ENCODE measurements around the gene HEPN1. TPM values are rescaled to one million over a fixed set of nuclear protein-coding genes. Genes with fewer than 3 reads are reported as not detected.

HEPN1 gene
- total RNA-seq, 1 experiment from 2014 or later = not detected

DNA sequence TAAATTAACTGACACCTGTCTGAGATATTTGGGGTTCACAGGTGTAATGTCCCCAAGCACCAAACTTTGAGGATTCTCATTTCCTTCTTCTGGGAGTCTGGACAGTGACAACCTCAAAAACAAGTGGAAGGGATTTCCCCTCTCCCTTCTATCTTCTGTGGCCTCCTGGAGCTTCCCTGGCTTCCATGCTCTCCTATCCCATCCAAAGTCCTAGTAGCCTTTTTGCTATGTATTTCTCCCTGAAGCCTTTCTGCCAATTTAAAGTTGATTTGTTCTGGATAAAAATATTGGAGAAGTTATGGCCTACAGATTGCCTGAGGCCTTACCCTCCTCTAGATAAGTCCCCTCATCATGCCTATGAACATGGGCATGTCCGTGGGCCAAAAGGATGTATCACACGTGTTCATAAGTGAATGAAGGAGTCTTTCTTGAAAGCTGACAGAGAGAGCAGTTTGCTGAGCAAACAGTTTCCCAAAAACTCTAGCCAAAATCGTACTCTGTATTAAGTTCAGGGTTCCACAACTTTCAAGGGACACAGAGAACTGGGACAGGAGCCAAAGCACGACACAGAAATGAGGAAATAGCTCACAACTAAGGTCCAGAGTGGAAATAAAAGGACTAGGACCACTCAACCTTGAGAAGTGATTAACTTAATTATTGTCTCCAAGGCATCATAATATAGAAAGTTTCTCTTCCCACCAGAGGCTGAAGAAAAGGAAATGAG lies 10.1 kb downstream of the HEPN1 start:
- ChIA-PET POLR2A (no interaction called here), CTCF (no interaction called here)
- ATAC-seq (no peak), DNase-seq (ENCODE audit: low read depth, low spot score) (no peak)
- BruUV-seq (replicated peaks) = no TSS peak
- intact Hi-C loops (cut with micrococcal nuclease; ENCODE audit: unreplicated experiment) (no loop called here), in situ Hi-C loops (cut with HindIII; ENCODE audit: low pct_unique_long_range_greater_than_20kb, low sequenced_read_pairs) (no loop called here)
- no peak overlapping the region for H3K4me3 ChIP-seq (ENCODE audit: low read depth in 2 of 2, low read length in 2 of 2)
- H3K36me3 ChIP-seq (ENCODE audit: control insufficient read depth, insufficient read depth, low read length) = no peaks in the 10 kb centered on the region
- H3K27me3 ChIP-seq (ENCODE audit: control insufficient read depth, insufficient read depth, low read length) = peaks cover 3% of the 10 kb centered on the region; the same call in 1 of the 2 replicates
- H3K9me3 ChIP-seq (ENCODE audit: control insufficient read depth, insufficient read depth, low read depth, low read length) = no peaks in the 10 kb centered on the region
- no peak overlapping the region for H3K27ac ChIP-seq (ENCODE audit: low read length)
- no peaks in the 10 kb centered on the region for H3K4me1 ChIP-seq (ENCODE audit: control insufficient read depth, insufficient read depth, low read length)
- TF ChIP-seq, protein P1, sequence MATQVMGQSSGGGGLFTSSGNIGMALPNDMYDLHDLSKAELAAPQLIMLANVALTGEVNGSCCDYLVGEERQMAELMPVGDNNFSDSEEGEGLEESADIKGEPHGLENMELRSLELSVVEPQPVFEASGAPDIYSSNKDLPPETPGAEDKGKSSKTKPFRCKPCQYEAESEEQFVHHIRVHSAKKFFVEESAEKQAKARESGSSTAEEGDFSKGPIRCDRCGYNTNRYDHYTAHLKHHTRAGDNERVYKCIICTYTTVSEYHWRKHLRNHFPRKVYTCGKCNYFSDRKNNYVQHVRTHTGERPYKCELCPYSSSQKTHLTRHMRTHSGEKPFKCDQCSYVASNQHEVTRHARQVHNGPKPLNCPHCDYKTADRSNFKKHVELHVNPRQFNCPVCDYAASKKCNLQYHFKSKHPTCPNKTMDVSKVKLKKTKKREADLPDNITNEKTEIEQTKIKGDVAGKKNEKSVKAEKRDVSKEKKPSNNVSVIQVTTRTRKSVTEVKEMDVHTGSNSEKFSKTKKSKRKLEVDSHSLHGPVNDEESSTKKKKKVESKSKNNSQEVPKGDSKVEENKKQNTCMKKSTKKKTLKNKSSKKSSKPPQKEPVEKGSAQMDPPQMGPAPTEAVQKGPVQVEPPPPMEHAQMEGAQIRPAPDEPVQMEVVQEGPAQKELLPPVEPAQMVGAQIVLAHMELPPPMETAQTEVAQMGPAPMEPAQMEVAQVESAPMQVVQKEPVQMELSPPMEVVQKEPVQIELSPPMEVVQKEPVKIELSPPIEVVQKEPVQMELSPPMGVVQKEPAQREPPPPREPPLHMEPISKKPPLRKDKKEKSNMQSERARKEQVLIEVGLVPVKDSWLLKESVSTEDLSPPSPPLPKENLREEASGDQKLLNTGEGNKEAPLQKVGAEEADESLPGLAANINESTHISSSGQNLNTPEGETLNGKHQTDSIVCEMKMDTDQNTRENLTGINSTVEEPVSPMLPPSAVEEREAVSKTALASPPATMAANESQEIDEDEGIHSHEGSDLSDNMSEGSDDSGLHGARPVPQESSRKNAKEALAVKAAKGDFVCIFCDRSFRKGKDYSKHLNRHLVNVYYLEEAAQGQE (IDR thresholded peaks at IDR 0.05; ENCODE audit: insufficient read depth in 1 of 2, low read depth in 2 of 2, low read length in 1 of 2) = no peak
- TF ChIP-seq SIN3A (IDR thresholded peaks at IDR 0.05; ENCODE audit: borderline replicate concordance, insufficient read depth, low read depth, low read length) (no peak), POLR2AphosphoS5 (IDR thresholded peaks at IDR 0.05; ENCODE audit: low read depth, low read length) (no peak), TCF7L2 (IDR thresholded peaks at IDR 0.05; ENCODE audit: low read depth, low read length) (no peak)
- TF ChIP-seq, protein P2, sequence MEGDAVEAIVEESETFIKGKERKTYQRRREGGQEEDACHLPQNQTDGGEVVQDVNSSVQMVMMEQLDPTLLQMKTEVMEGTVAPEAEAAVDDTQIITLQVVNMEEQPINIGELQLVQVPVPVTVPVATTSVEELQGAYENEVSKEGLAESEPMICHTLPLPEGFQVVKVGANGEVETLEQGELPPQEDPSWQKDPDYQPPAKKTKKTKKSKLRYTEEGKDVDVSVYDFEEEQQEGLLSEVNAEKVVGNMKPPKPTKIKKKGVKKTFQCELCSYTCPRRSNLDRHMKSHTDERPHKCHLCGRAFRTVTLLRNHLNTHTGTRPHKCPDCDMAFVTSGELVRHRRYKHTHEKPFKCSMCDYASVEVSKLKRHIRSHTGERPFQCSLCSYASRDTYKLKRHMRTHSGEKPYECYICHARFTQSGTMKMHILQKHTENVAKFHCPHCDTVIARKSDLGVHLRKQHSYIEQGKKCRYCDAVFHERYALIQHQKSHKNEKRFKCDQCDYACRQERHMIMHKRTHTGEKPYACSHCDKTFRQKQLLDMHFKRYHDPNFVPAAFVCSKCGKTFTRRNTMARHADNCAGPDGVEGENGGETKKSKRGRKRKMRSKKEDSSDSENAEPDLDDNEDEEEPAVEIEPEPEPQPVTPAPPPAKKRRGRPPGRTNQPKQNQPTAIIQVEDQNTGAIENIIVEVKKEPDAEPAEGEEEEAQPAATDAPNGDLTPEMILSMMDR (IDR thresholded peaks at IDR 0.05) = no peak

DNA sequence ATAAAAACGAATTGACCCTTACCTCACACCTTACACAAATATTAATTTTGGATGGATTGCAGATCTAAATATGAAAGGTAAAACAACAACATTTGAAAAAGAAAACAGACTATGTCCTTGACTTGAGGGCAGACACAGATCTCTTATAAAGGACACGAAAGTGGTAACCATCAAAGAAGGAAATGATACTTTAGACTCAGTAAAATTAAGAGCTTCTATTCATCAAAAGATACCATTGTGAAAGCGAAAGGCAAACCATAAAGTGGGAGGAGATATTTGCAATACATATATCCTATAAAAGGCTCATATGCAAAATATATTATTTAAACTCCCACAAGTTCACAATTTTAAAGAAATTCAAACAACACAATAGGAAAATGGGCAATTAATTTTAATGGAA lies 11.7 kb downstream of the HEPN1 start:
- POLR2A ChIA-PET = no interaction called here

More for the DNA sequence above, 11.7 kb downstream of the HEPN1 start:
- TF ChIP-seq POLR2AphosphoS5 (IDR thresholded peaks at IDR 0.05; ENCODE audit: low read depth, low read length) (no peak), SIN3A (IDR thresholded peaks at IDR 0.05; ENCODE audit: borderline replicate concordance, insufficient read depth, low read depth, low read length) (no peak), TCF7L2 (IDR thresholded peaks at IDR 0.05; ENCODE audit: low read depth, low read length) (no peak)
- TF ChIP-seq, protein P2 (IDR thresholded peaks at IDR 0.05) = no peak
- TF ChIP-seq, protein P1 (IDR thresholded peaks at IDR 0.05; ENCODE audit: insufficient read depth in 1 of 2, low read depth in 2 of 2, low read length in 1 of 2) = no peak
- Histone ChIP-seq H3K27me3 (ENCODE audit: control insufficient read depth, insufficient read depth, low read length) (peaks cover 3% of the 10 kb centered on the region; the same call in 1 of the 2 replicates), H3K36me3 (ENCODE audit: control insufficient read depth, insufficient read depth, low read length) (no peaks in the 10 kb centered on the region), H3K4me1 (ENCODE audit: control insufficient read depth, insufficient read depth, low read length) (no peaks in the 10 kb centered on the region), H3K27ac (ENCODE audit: low read length) (no peak overlapping the region), H3K9me3 (ENCODE audit: control insufficient read depth, insufficient read depth, low read depth, low read length) (no peaks in the 10 kb centered on the region), H3K4me3 (ENCODE audit: low read depth in 2 of 2, low read length in 2 of 2) (no peak overlapping the region)
- CTCF ChIA-PET = no interaction called here
- no TSS peak for BruUV-seq (replicated peaks)
- intact Hi-C loops (cut with micrococcal nuclease; ENCODE audit: unreplicated experiment) (no loop called here), in situ Hi-C loops (cut with HindIII; ENCODE audit: low pct_unique_long_range_greater_than_20kb, low sequenced_read_pairs) (no loop called here)
- no peak for ATAC-seq
- no peak for DNase-seq (ENCODE audit: low read depth, low spot score)
